HG02981 (cell line): ENCODE results near the gene IBA57.
"Not testable (repeated sequence)": the region's sequence is repeated elsewhere in the genome, so short reads cannot be mapped to it uniquely, and the experiment has no call there.

ENCODE experiments used
- ATAC-seq: cut with Tn5 transposase; IDR thresholded peaks from one replicate; pipeline ENCODE4 v1.9.1; 2021; ENCODE audit warnings: mild to moderate bottlenecking, moderate library complexity; ENCODE audit not compliant: unreplicated experiment

IBA57 gene

GRCh38 chr1:228170666-228171065 is 5.1 kb downstream of the IBA57 start:
- ATAC-seq, result no peak

DNA sequence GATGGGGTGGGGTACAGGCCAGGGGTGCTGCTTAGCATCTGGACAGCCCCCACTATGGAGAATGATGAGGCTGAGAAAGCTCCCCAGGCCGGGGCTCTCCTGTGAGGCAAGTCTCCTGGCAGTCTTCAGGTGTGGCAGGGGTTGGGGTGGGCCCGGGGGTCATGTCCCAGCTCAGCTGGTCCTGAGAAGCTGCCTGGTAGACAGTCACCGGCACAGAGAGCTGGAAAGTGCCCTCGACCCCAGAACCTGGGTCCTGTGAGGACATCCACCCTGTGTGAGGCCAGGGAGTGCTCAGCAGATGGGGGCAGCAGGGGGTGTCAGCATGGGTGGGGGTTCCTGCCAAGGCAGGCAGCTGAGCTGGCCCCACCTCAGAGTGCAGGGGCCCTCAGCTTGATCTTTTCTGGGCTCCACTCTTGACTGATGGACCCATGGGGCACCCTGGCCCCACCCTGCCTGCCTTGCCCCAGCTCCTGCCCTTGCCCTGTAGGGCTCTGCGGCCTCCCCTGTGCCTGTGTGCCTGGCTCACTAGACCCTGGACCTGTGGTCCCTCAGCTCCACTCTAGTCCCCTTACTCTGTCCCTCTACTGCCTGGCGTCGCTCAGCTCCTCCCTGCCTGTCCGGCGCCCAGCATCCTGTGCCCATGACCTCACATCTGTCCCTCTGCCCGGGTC is 5.8 kb downstream of the IBA57 start:
- no peak for ATAC-seq

DNA sequence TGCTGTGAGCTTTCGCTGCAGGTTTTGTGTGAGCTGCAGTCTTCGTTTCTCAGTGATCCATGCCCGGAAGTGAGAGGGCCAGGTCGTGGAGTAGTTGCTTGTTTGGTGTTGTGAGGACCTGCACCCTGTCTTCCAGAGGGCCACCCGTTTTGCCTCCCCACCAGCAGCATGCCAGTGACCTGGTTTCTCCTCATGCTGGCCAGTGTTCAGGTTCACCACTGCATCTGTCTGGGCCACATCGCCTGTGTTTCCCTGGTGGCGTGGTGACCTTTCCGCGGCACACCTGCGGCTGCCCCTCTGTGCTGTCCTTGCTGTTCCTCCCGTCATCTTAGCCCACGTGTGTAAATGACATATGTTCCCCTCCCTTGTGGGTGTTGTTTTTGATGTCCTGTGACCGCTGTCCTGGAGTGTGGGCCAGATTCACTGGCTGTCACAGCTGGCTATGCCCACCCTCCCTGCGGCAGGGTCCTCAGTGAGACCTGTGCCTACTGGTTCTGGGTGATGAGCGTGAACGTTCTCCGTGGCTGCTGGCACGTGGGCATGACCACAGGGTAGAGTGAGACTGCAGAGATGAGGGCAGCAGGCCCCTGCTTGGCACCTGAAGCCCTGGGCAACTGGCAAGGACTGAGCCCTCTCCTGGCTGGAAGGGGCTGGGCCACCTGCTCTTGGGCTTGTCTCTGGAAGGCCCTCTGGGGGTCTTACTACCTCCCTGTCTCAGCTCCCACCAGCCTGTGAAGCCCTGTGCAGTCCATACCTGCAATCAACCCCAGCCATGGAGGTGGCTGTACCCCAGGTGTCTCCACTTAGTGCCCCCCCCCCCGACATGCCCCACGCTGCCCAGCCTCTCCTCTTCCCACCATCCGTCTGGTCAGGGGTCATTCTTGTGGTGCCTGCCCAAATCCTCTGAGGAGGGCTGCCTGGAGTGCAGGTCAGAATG is 7.3 kb downstream of the IBA57 start:
- no peak for ATAC-seq

DNA sequence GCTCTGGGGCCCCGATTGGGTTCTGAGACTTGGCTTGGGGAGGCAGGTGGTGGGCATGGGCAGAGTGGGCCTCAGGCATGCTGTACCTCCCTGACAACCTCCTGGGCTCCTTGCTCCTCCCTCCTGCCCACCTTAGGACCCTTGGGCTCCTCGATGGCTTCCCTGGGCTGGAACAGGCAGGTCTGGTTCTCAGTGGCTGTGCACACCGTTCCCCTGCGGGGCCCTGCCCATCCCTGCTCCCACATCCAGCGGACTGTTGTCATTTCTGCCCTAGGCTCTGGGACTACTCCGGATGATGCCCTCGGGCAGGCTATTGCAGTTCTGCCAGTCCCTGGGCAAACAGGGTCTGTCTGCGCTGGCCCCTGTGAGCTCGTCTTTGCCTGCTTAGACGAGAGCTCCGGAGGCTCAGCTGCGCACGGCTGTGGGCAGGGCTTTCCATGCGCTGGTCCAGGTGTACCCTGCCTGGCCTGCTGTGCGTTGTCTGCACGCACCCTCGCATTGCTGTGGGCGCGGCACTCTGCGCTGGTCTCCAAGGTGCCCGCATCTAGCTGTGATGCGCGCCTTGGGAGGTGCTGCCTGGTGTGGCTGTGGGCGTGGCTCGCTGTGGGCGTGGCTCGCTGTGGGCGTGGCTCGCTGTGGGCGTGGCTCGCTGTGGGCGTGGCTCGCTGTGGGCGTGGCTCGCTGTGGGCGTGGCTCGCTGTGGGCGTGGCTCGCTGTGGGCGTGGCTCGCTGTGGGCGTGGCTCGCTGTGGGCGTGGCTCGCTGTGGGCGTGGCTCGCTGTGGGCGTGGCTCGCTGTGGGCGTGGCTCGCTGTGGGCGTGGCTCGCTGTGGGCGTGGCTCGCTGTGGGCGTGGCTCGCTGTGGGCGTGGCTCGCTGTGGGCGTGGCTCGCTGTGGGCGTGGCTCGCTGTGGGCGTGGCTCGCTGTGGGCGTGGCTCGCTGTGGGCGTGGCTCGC is 8.2 kb downstream of the IBA57 start:
- ATAC-seq, result not testable (repeated sequence)

GRCh38 chr1:228174482-228175315 is 9.1 kb downstream of the IBA57 start:
- ATAC-seq, result no peak

- ATAC-seq, result no peak
Measured at GRCh38 chr1:228175316-228176023, 9.9 kb downstream of the IBA57 start.

DNA sequence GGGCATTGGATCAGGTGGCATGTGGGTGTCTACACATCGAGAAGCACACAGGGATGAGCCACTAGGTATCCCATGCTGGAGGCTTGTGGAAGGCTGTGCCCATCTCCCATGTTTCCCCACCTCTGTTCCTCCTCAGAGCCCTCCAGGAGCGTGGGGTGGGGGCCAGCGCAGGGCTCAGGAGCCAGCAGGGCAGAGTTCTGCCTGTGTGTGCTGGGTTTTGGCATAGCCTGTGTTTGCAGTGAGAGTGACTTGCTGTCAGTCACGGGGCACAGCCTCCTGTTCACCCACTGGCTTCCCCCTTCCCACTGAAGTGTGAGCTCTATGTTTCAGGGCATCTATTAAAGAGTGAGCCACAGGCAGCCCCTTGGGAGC is 10.4 kb downstream of the IBA57 start:
- no peak for ATAC-seq

- ATAC-seq, result no peak
Measured at GRCh38 chr1:228176461-228177182, 11.0 kb downstream of the IBA57 start.

- no peak for ATAC-seq
Measured at GRCh38 chr1:228177183-228177475, 11.5 kb downstream of the IBA57 start.

DNA sequence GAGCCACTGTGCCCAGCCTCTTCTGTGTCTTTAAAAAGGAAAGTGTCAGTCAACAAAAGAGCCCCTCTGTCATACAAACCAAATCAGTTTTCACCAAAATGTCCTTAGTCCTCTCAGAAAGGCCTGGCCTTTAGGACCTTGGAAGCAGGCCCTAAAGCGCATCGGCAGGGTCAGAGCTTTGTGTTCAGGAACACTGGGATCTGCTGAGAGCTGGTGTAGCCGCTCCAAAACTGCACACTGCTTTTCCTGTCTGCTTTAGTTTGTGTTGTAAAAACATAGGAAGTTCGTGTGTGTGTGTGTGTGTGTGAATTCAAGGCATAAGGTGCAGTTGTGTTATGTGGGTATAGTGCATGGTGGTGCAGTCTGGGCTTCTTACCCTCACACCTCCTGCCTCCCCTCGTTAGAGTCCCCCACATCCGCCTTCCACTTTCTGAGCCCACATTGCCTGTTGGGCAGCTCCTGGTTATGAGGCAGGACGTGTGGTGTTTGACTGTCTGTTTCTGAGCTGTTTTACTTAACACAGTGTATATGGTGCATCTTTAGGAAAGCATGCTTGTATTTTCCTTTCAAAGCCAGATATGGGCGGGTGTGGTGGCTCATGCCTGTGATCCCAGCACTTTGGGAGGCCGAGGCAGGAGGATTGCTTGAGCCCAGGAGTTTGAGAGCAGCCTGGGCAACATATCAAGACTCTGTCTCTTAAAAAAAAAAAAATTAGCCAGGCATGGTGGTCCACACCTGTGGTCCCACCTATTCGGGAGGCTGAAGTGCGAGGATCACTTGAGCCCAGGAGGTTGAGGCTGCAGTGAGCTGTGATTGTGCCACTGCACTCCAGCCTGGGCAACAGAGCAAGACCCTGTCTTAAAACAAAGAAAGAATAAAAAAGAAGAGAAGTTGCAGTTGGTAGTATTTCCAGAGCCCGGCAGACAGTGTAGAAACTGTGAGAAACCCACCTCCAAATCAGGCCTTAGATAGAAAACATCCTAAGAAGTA is 12.4 kb downstream of the IBA57 start:
- no peak for ATAC-seq

DNA sequence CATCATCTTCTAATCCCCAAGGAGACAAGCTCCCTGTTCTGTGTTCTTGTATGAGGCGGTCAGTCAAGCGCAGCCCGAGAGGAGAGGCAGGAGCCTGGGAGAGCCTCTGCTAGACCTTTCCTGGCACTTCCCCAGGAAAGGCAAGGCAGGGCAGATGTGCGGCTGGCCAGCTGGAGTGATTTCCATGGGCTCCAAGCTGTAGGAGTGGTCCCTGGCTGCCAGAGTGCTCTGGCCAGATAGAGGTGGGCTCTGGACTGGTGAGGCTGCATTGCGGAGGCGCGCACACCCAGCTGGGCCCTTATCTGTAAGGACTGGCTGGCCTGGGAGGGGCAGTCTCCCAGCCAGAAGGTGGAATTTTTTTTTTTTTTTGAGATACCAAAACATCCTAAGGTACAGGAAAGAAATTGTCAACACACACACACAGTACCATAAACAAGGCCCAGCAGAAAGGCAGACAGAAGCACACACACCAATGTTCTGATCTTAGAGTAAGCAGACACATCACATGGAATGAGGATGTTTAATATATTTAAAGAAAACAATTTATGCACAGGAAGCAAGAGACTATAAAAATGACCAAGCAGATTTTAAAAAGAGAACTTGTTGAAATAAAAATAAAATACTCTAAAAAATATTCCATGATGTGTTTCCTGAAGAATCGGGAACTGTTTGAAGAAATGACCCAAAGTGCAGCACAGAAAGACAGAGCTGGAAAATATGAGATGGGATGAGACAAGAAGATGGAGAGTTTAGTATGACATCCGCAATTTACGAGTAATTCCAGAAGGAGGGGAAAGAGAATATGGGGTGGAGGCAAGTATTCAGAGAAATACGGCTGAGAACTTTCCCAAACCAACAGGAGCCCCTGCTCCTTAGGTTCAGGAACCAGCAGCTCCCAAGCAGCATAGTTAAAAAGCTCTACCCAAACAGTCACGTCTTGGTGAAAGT is 13.4 kb downstream of the IBA57 start:
- ATAC-seq, result no peak

GRCh38 chr1:228180271-228180958 is 14.8 kb downstream of the IBA57 start:
- no peak for ATAC-seq

GRCh38 chr1:228180959-228181644 is 15.5 kb downstream of the IBA57 start:
- ATAC-seq, result no peak

- ATAC-seq, result no peak
Measured at GRCh38 chr1:228181645-228182034, 16.0 kb downstream of the IBA57 start.

DNA sequence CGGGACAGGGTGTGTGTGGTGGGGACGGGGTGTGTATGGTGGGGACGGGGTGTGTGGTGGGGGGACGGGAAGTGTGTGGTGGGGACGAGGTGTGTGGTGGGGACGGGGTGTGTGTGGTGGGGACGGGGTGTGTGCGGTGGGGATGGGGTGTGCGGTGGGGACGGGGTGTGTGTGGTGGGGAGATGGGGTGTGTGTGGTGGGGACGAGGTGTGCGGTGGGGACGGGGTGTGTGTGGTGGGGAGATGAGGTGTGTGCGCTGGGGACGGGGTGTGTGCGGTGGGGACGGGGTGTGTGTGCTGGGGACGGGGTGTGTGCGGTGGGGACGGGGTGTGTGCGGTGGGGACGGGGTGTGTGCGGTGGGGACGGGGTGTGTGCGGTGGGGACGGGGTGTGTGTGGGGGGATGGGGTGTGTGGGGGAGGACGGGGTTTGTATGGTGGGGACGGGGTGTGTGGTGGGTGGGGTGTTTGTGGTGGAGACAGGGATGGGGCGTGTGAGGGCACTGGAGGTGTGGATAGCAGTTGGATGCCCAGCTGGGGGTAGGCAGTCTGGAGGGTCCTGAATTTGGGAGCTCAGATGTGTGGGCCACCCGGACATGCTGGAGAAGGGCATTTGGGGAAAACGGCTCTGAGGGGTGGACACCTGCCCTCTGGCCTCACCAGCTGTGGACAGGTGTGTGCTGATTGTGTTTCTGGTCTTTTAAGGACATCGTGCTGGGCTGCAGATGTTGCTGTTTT is 16.9 kb downstream of the IBA57 start:
- ATAC-seq, result no peak
